Measurements from ENCODE around the gene C9. TPM values are rescaled to one million over a fixed set of nuclear protein-coding genes. Genes with fewer than 3 reads are reported as not detected.
A peak's percentile ranks its signal among the peaks of the same experiment; 100 is the strongest.
"Not testable (repeated sequence)": the region's sequence is repeated elsewhere in the genome, so short reads cannot be mapped to it uniquely, and the experiment has no call there.

C9 gene
- total RNA-seq, 2 experiments from 2014 or later = not detected

DNA sequence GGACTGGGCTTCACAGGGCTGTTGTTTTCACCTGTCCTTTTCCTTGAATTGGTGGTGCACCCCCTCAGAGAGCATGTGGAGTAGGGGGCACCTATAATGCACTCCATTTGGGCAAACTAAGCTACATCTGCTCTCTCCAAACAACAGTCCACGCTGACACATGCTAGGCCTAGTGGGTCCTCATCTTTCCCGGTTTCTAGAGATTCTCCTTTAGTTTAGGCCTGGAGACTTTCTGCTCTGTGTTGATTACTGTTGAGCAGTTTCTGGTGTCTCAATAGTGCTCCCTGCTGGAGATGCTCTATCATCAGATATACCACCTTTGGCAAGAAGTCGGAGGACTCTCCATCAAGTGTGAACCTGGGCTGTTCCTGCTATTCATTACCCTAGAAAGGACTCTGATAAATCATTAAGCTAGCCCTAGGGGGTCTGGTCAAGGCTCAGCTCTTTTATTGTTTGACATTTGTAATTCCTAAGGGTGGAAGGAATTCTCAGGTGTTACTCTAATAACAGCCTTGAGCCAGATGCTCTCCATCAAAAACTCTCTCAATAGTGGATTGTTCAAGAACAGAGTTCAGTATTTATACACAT lies 81.0 kb downstream of the C9 start:
- H3K27ac Mint-ChIP-seq = no peak overlapping the region
- no peak overlapping the region for H3K4me3 Mint-ChIP-seq
- peak; percentile 100 for ATAC-seq
- peaks cover 14% of the 10 kb centered on the region for H3K36me3 Mint-ChIP-seq
- CTCF ChIA-PET = interaction anchor here (0.6 to 11.0 kb wide), 26 partner anchors 9 to 163 kb away, joined by 3 to 181 read pairs (median 6); partner anchors contain the start of gene FYB1
- peak; percentile 71 for DNase-seq
- peaks cover 16% of the 10 kb centered on the region for H3K4me1 Mint-ChIP-seq
- H3K9me3 Mint-ChIP-seq (ENCODE audit: low read depth) = peaks cover 2% of the 10 kb centered on the region
- H3K27me3 Mint-ChIP-seq = no peaks in the 10 kb centered on the region

GRCh38 chr5:39282561-39282960 lies 81.7 kb downstream of the C9 start:
- peaks cover 2% of the 10 kb centered on the region for H3K9me3 Mint-ChIP-seq (ENCODE audit: low read depth)
- CTCF ChIA-PET = interaction anchor here (0.9 to 11.0 kb wide), 18 partner anchors 8 to 140 kb away, joined by 3 to 181 read pairs (median 8); partner anchors contain the start of gene FYB1
- H3K36me3 Mint-ChIP-seq = peaks cover 16% of the 10 kb centered on the region
- no peak overlapping the region for H3K27ac Mint-ChIP-seq
- no peak overlapping the region for H3K4me3 Mint-ChIP-seq
- H3K27me3 Mint-ChIP-seq = no peaks in the 10 kb centered on the region
- ATAC-seq (no peak), DNase-seq (no peak)
- H3K4me1 Mint-ChIP-seq = peaks cover 16% of the 10 kb centered on the region

DNA sequence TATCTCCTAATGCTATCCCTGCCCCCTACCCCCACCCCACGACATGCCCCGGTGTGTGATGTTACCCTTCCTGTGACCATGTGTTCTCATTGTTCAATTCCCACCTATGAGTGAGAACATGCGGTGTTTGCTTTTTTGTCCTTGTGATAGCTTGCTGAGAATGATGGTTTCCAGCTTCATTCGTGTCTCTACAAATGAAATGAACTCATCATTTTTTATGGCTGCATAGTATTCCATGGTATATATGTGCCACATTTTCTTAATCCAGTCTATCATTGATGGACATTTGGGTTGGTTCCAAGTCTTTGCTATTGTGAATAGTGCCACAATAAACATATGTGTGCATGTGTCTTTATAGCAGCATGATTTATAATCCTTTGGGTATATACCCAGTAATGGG lies 88.4 kb downstream of the C9 start:
- CTCF ChIA-PET = interaction anchor here (1.2 to 7.2 kb wide), 2 partner anchors 12 to 58 kb away, joined by 3 to 63 read pairs; partner anchors contain the start of gene FYB1

GRCh38 chr5:39274398-39275085 lies 89.8 kb downstream of the C9 start:
- CTCF ChIA-PET = interaction anchor here (0.7 to 7.2 kb wide), 8 partner anchors 9 to 1180 kb away, joined by 3 to 63 read pairs (median 4); partner anchors contain the start of gene FYB1
- H3K4me1 Mint-ChIP-seq = peaks cover 47% of the 10 kb centered on the region
- peaks cover 2% of the 10 kb centered on the region for H3K9me3 Mint-ChIP-seq (ENCODE audit: low read depth)
- no peaks in the 10 kb centered on the region for H3K27me3 Mint-ChIP-seq
- ATAC-seq (peak; percentile 69), DNase-seq (no peak)
- H3K36me3 Mint-ChIP-seq = peaks cover 10% of the 10 kb centered on the region
- H3K4me3 Mint-ChIP-seq = peak overlapping the region; percentile 74
- H3K27ac Mint-ChIP-seq = peak overlapping the region; percentile 97

More for the DNA sequence above, 88.4 kb downstream of the C9 start:
- Mint-ChIP-seq H3K4me1 (peaks cover 40% of the 10 kb centered on the region), H3K27ac (peak overlapping the region; percentile 81), H3K36me3 (peaks cover 16% of the 10 kb centered on the region)
- H3K27me3 Mint-ChIP-seq; H3K4me3 Mint-ChIP-seq; H3K9me3 Mint-ChIP-seq (ENCODE audit: low read depth); DNase-seq; ATAC-seq: not testable (repeated sequence)

DNA sequence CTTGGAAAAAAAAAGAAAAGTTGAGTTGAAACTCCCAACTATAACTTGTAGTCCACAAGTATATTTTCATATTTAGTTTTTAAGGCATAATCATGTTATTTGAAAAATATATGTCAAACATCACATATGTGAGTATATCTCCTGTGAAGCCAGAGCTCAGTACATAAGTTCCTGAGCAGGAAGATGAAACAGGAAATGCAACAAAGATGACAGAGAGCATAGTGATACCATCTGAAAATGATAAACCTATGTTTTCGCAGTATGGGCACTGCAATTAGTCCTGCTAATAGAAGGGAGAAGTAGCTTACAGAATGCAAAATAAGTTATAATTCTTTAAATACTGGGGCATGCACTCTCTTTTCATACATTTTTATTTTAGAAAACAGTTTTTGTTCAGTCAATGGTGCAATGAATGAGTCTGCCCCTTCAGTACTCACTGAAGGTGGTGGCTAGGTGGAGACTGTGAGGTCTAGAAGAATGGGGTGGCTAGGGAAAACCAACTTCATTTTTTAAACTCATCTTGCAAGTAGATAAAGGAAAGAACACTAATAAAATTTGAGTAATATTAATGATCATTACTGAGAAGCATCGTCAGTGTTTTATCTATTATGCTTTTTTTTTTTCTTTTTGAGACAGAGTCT lies 90.9 kb downstream of the C9 start:
- no peak for DNase-seq

GRCh38 chr5:39272869-39273231 lies 91.4 kb downstream of the C9 start:
- H3K27me3 Mint-ChIP-seq; H3K36me3 Mint-ChIP-seq; ATAC-seq; H3K9me3 Mint-ChIP-seq (ENCODE audit: low read depth); H3K4me3 Mint-ChIP-seq; DNase-seq: not testable (repeated sequence)
- peak overlapping the region; percentile 97 for H3K27ac Mint-ChIP-seq
- CTCF ChIA-PET = interaction anchor here (1.6 to 7.2 kb wide), 4 partner anchors 10 to 123 kb away, joined by 3 to 63 read pairs (median 11); partner anchors contain the start of gene FYB1
- H3K4me1 Mint-ChIP-seq = peaks cover 50% of the 10 kb centered on the region

More for the DNA sequence above, 90.9 kb downstream of the C9 start:
- H3K36me3 Mint-ChIP-seq = peaks cover 11% of the 10 kb centered on the region
- no peaks in the 10 kb centered on the region for H3K27me3 Mint-ChIP-seq
- H3K27ac Mint-ChIP-seq = peak overlapping the region; percentile 97
- H3K9me3 Mint-ChIP-seq (ENCODE audit: low read depth) = peaks cover 2% of the 10 kb centered on the region
- peak; percentile 78 for ATAC-seq
- peaks cover 50% of the 10 kb centered on the region for H3K4me1 Mint-ChIP-seq
- no peak overlapping the region for H3K4me3 Mint-ChIP-seq
- CTCF ChIA-PET = interaction anchor here (1.6 to 7.2 kb wide), 4 partner anchors 10 to 123 kb away, joined by 3 to 63 read pairs (median 11); partner anchors contain the start of gene FYB1

GRCh38 chr5:39270225-39270848 lies 94.0 kb downstream of the C9 start:
- DNase-seq (peak; percentile 47), ATAC-seq (peak; percentile 53)
- CTCF ChIA-PET = interaction anchor here (1.1 to 7.2 kb wide), 5 partner anchors 13 to 58 kb away, joined by 3 to 63 read pairs (median 8); partner anchors contain the start of gene FYB1
- no peaks in the 10 kb centered on the region for H3K9me3 Mint-ChIP-seq (ENCODE audit: low read depth)
- peaks cover 64% of the 10 kb centered on the region for H3K4me1 Mint-ChIP-seq
- H3K27me3 Mint-ChIP-seq = no peaks in the 10 kb centered on the region
- peak overlapping the region; percentile 49 for H3K4me3 Mint-ChIP-seq
- peak overlapping the region; percentile 44 for H3K27ac Mint-ChIP-seq
- peaks cover 3% of the 10 kb centered on the region for H3K36me3 Mint-ChIP-seq

- CTCF ChIA-PET = interaction anchor here (4.4 kb wide), 1 partner anchor 50 kb away, joined by 31 read pairs; no protein-coding TSS in a partner anchor
- no peak overlapping the region for H3K4me3 Mint-ChIP-seq
- no peaks in the 10 kb centered on the region for H3K9me3 Mint-ChIP-seq (ENCODE audit: low read depth)
- H3K4me1 Mint-ChIP-seq = peaks cover 54% of the 10 kb centered on the region
- ATAC-seq (no peak), DNase-seq (no peak)
- peaks cover 7% of the 10 kb centered on the region for H3K36me3 Mint-ChIP-seq
- no peak overlapping the region for H3K27ac Mint-ChIP-seq
- no peaks in the 10 kb centered on the region for H3K27me3 Mint-ChIP-seq
These were observed 97.1 kb downstream of the C9 start for GRCh38 chr5:39267186-39267585.

DNA sequence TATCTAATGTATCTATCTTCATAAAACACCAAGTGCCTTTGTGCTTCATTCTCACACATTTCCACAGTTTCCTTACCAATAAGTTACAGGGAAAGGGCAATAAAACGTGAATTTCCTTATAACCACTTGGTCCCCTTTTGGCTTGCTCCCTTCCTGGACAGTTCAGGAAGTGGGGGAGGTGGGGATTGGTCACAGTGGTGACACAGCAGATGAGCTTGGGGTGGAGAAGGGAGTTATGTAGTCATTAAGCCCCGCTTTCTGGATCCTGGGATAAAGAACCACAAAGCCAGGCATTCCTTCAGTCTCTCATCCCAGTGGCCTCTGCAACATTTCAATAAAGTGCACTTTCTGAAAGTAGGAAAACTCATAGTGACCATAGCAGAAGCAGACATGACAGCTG lies 97.9 kb downstream of the C9 start:
- Mint-ChIP-seq H3K36me3 (peaks cover 7% of the 10 kb centered on the region), H3K4me1 (peaks cover 48% of the 10 kb centered on the region), H3K27me3 (no peaks in the 10 kb centered on the region), H3K27ac (no peak overlapping the region), H3K4me3 (no peak overlapping the region), H3K9me3 (ENCODE audit: low read depth) (no peaks in the 10 kb centered on the region)
- no peak for ATAC-seq
- DNase-seq = no peak
- CTCF ChIA-PET = interaction anchor here (0.6 to 4.4 kb wide), 2 partner anchors 49 to 106 kb away, joined by 3 to 31 read pairs; no protein-coding TSS in a partner anchor

DNA sequence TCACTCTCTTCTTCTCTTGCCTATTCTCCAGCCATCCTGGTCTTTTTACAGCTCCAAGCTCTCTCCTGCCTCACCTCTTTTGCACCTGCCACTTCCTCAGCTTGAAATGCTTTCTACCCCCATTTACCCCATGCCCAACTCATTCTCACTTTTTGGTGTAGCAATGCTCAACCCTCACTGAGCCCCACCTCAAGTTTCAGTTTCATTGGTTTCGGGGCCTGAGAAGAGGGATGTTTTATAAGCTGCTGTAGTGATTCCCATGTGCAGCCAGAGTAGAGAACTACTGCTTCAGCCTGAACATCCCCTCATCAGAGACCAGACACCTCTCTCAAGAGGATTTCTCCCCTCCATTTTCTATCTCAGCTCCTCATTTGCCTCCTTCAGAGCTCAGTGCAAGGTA lies 99.8 kb downstream of the C9 start:
- H3K9me3 Mint-ChIP-seq (ENCODE audit: low read depth) = no peaks in the 10 kb centered on the region
- ATAC-seq (peak; percentile 87), DNase-seq (peak; percentile 66)
- peaks cover 36% of the 10 kb centered on the region for H3K4me1 Mint-ChIP-seq
- CTCF ChIA-PET = interaction anchor here (0.9 to 4.4 kb wide), 3 partner anchors 11 to 47 kb away, joined by 3 to 31 read pairs (median 11); no protein-coding TSS in a partner anchor
- no peaks in the 10 kb centered on the region for H3K27me3 Mint-ChIP-seq
- H3K36me3 Mint-ChIP-seq = peaks cover 8% of the 10 kb centered on the region
- peak overlapping the region; percentile 11 for H3K4me3 Mint-ChIP-seq
- H3K27ac Mint-ChIP-seq = peak overlapping the region; percentile 77

- no peak for DNase-seq
- Mint-ChIP-seq H3K4me1 (peaks cover 35% of the 10 kb centered on the region), H3K27me3 (no peaks in the 10 kb centered on the region), H3K4me3 (no peak overlapping the region), H3K27ac (no peak overlapping the region), H3K9me3 (ENCODE audit: low read depth) (no peaks in the 10 kb centered on the region), H3K36me3 (peaks cover 5% of the 10 kb centered on the region)
- no peak for ATAC-seq
- CTCF ChIA-PET = interaction anchor here (4.4 kb wide), 1 partner anchor 46 kb away, joined by 31 read pairs; no protein-coding TSS in a partner anchor
These were observed 101.3 kb downstream of the C9 start for GRCh38 chr5:39262981-39263380.

- Mint-ChIP-seq H3K36me3 (peaks cover 5% of the 10 kb centered on the region), H3K27ac (no peak overlapping the region), H3K4me1 (peaks cover 28% of the 10 kb centered on the region), H3K27me3 (no peaks in the 10 kb centered on the region), H3K9me3 (ENCODE audit: low read depth) (no peaks in the 10 kb centered on the region), H3K4me3 (no peak overlapping the region)
- CTCF ChIA-PET = interaction anchor here (0.9 to 3.9 kb wide), 4 partner anchors 9 to 43 kb away, joined by 3 to 17 read pairs (median 4); no protein-coding TSS in a partner anchor
- ATAC-seq = no peak
- DNase-seq = no peak
These were observed 104.2 kb downstream of the C9 start for GRCh38 chr5:39260095-39260494.

All from activated CD8-positive, alpha-beta memory T cell treated with anti-CD3 and anti-CD28 coated beads, Interleukin-2, amount 10 ng/mL, durations not matched to agents 7 days and 5 days (primary cell).